NCI-H2081 (cell line): ENCODE measurements around the gene SEM1.
"Not testable (repeated sequence)": the region's sequence is repeated elsewhere in the genome, so short reads cannot be mapped to it uniquely, and the experiment has no call there.

ENCODE experiments used
- DNase-seq, 2 experiments: peaks; one replicate each; lab custom pipeline; 2025; lab: John Stamatoyannopoulos, UW

The SEM1 gene

DNA sequence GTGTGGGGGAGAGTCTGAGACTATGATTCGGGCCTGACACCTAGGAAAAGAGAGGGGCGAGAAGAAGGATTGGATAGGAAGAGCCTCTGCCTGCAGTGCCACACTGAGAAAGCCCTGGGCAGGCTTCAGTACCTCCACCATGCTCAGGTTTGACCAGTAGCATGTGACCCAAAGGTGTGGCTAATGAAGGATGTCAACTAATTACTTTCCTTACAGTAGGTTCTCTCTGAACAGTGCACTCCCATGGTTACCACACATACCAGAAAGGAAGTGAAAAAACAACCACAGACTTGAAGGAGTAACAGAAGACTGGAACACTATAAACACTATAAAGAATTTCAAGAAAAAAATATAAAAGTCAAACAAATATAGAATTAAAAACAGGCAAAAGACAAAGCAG is 46.2 kb downstream of the SEM1 start:
- peak in 1 of 2 experiments; percentile 48 for DNase-seq

GRCh38 chr7:96662151-96662550 is 47.5 kb downstream of the SEM1 start:
- DNase-seq = not testable (repeated sequence)

GRCh38 chr7:96658022-96658412 is 51.6 kb downstream of the SEM1 start:
- DNase-seq = peak in 1 of 2 experiments; percentile 65

GRCh38 chr7:96657347-96658021 is 52.2 kb downstream of the SEM1 start:
- peak in 1 of 2 experiments; percentile 65 for DNase-seq

DNA sequence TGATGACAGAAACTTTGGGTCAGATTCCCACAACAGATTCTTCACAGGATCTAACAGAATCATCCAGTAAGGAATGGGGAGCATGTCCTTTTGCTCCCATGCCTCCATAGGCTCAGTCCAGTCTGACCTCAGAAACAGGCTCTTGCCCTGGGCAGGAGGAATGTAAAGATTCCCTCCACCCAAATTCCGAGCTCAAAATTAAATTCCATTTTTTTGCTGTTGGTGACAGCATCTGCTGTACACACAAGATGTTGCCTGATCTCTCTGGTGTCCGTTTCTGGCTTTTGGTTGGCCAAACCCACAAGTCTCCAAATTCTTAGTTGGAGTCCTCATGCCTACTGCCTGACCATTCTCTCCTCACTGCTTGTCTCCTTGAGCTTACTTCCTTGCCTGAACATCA is 53.7 kb downstream of the SEM1 start:
- DNase-seq = no peak

DNA sequence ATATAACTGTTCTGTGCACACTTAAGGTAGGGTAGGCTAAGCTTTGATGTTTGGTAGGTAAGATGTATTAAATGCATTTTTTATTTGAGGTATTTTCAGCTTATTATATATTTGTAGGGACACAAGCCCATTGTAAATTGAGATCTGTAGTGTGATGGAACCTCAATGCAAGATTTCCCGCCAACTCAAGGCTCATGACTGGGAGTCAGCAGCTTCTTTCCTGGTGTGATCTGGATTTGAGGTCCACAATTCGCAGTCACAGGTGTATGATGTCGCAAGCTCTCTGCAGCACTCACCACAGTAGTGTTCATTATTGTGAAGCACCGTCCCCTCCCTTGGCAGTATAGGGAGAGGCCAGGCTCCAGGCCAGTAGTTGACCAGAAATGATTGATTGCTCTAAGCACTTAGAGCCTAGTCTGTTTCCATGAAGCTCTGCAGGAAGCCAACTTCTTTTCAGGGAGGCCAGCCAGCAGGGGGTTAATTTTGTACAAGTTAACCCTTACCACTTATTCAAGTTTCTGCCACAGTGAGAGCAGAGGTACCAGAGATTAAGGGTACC is 54.9 kb downstream of the SEM1 start:
- DNase-seq = peak; percentile 79 to 93

GRCh38 chr7:96649981-96650380 is 59.7 kb downstream of the SEM1 start:
- DNase-seq = no peak

GRCh38 chr7:96648784-96649183 is 60.9 kb downstream of the SEM1 start:
- no peak for DNase-seq

GRCh38 chr7:96647733-96648132 is 61.9 kb downstream of the SEM1 start:
- DNase-seq = peak in 1 of 2 experiments; percentile 68

- DNase-seq = no peak
Observed at GRCh38 chr7:96645084-96645483, 64.6 kb downstream of the SEM1 start.

GRCh38 chr7:96643436-96643835 is 66.2 kb downstream of the SEM1 start:
- not testable (repeated sequence) for DNase-seq

DNA sequence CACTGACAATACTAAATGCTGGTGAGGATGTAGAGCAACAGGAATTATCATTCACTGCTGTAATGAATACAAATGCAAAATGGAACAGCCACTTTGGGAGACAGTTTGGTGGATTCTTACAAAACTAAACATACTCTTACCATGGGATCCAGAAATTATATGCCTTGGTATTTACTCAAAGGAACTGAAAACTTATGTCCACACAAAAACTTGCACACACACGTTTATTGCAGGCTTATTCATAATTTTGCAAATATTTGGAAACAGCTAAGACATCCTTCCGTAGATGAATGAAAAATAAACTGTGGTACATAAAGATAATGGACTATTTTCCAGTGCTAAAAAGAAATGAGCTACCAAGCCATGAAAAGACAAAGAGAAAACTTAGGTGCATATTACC is 69.6 kb downstream of the SEM1 start:
- DNase-seq = no peak
